ENCODE results near the gene TAS1R3. TPM values are rescaled to one million over a fixed set of nuclear protein-coding genes. Genes with fewer than 3 reads are reported as not detected.

TAS1R3 gene
- total and polyA plus RNA-seq, 2 experiments from 2014 or later, result 0.14 TPM; not detected in 1

GRCh38 chr1:1374589-1374928, 43.5 kb downstream of the TAS1R3 start:
- H3K9me3 Mint-ChIP-seq, result no peaks in the 10 kb centered on the region; the same call in 2 of the 3 replicates
- H3K9me2 ChIP-seq (ENCODE audit: insufficient read depth), result no peaks in the 10 kb centered on the region
- H3K4me1 Mint-ChIP-seq, result peaks cover 7% of the 10 kb centered on the region
- H3K27ac ChIP-seq (ENCODE audit: low read depth), result peak overlapping the region; percentile 70; the same call in 1 of the 2 replicates
- peaks cover 9% of the 10 kb centered on the region; the same call in 2 of the 3 replicates for H3K36me3 Mint-ChIP-seq (ENCODE audit: low read depth)
- peak overlapping the region; percentile 88 for H3K4me2 ChIP-seq
- H3F3A ChIP-seq (replicated peaks; ENCODE audit: low read depth), result peaks cover 19% of the 10 kb centered on the region
- H3K36me3 ChIP-seq (ENCODE audit: insufficient read depth), result no peaks in the 10 kb centered on the region
- no peaks in the 10 kb centered on the region for H3K27me3 ChIP-seq (ENCODE audit: insufficient read depth)
- TF ChIP-seq EZH2phosphoT487 (IDR thresholded peaks at IDR 0.05; ENCODE audit: unreplicated experiment), result no peak
- TF ChIP-seq CTCF (conservative IDR thresholded peaks at IDR 0.05; ENCODE audit: low read depth in 2 of 2), result no peak
- no peak for TF ChIP-seq POLR2AphosphoS5 (IDR thresholded peaks at IDR 0.05; ENCODE audit: low read depth)
- no peak for TF ChIP-seq ZNF331 (CRISPR knock-in tag; IDR thresholded peaks at IDR 0.05; ENCODE audit: low read depth)
- no peak for TF ChIP-seq EZH2 (IDR thresholded peaks at IDR 0.05; ENCODE audit: low read depth, unreplicated experiment)
- no peak for TF ChIP-seq REST (IDR thresholded peaks at IDR 0.05; ENCODE audit: unreplicated experiment)
- no peak for TF ChIP-seq ZNF114 (CRISPR knock-in tag; IDR thresholded peaks at IDR 0.05)
- TF ChIP-seq ETS1 (IDR thresholded peaks at IDR 0.05), result no peak
- no peak for TF ChIP-seq ZNF462 (CRISPR knock-in tag; IDR thresholded peaks at IDR 0.05)
- no peak for TF ChIP-seq STAT1 (IDR thresholded peaks at IDR 0.05; ENCODE audit: unreplicated experiment)
- no peak for TF ChIP-seq JUNB (IDR thresholded peaks at IDR 0.05; ENCODE audit: unreplicated experiment)
- no peak for TF ChIP-seq NANOG (IDR thresholded peaks at IDR 0.05; ENCODE audit: borderline replicate concordance)
- TF ChIP-seq CREB1 (CRISPR knock-in tag; IDR thresholded peaks at IDR 0.05; ENCODE audit: low read depth), result no peak
- H3K79me2 ChIP-seq (replicated peaks; ENCODE audit: insufficient read depth), result peaks cover 21% of the 10 kb centered on the region
- peaks cover 12% of the 10 kb centered on the region for H4K20me1 ChIP-seq (replicated peaks; ENCODE audit: insufficient read depth)
- peaks cover 5% of the 10 kb centered on the region for H3K27me3 Mint-ChIP-seq (ENCODE audit: insufficient read depth, low read depth, poor library complexity)
- peak overlapping the region; percentile 96 for H3K4me3 ChIP-seq
- H2AFZ ChIP-seq, result no peak overlapping the region
- peak overlapping the region; percentile 62 for H3K27ac Mint-ChIP-seq
- peak; percentile 40 for DNase-seq (ENCODE audit: low spot score)
- no peak; the same call in 2 of the 3 replicates for ATAC-seq
- H3K4me3 Mint-ChIP-seq, result peak overlapping the region; percentile 90
- peaks cover 9% of the 10 kb centered on the region for H3K4me1 ChIP-seq (ENCODE audit: insufficient read depth)
